H1 (cell line): Measurements from ENCODE around the gene CCDC106. TPM values are rescaled to one million over a fixed set of nuclear protein-coding genes. Genes with fewer than 3 reads are reported as not detected.

Experiments
- ATF3 ChIP-seq: IDR thresholded peaks from 2 replicates; pipeline ENCODE4 v1.6.1; 2011; ENCODE audit warnings: low read depth, mild to moderate bottlenecking, low read length; ENCODE audit not compliant: insufficient read depth
- TCF12 ChIP-seq: IDR thresholded peaks from 2 replicates; pipeline ENCODE4 v1.6.1; 2011; ENCODE audit warnings: low read depth, mild to moderate bottlenecking, low read length
- YY1 ChIP-seq: IDR thresholded peaks from 2 replicates; pipeline ENCODE4 v1.6.1; 2011; ENCODE audit warnings: low read depth, mild to moderate bottlenecking, low read length
- polyA plus RNA-seq, 7 experiments: library from polyadenylated mRNA; depleted of rRNA in 3 of 7; stranded (reverse) in 5 of 7; unstranded in 2 of 7; fragments of >200 nt in 5 of 7; fragments of 200-250 nt in 2 of 7; gene quantifications; 1 replicate in 5 of 7; 2 replicates in 1 of 7; 4 replicates in 1 of 7; pipeline versions ENCODE4 v1.2.1 to v1.2.3, GENCODE V29; 2011 to 2013; ENCODE audit warnings: missing spikeins in 2 of 7, mixed read lengths in 2 of 7
- total RNA-seq: library from RNA; stranded (reverse); fragmentation: NEBNext Ultra II Directional; extraction: Animal tissue kit (Norgen Biotek cat#: 25700); gene quantifications from 2 replicates; pipeline ENCODE4 v1.2.1, GENCODE V29; 2021
- TF ChIP-seq, protein P1 (sequence below), 3 experiments: IDR thresholded peaks; 1 replicate in 2 of 3; 2 replicates in 1 of 3; pipeline versions ENCODE4 v1.5.1 to v1.6.1; 2011; ENCODE audit warnings: low read length in 3 of 3, mild to moderate bottlenecking in 3 of 3, inconsistent platforms in 2 of 3, low read depth in 1 of 3, moderate library complexity in 1 of 3; ENCODE audit not compliant: insufficient read depth in 1 of 3; ENCODE audit errors: control extremely low read depth in 1 of 3

The CCDC106 gene
- total and polyA plus RNA-seq, 2 of the 8 experiments (the other 6 are each of a cell fraction or from before 2014, with no cell fraction given): 12.0 to 20.1 TPM

DNA sequence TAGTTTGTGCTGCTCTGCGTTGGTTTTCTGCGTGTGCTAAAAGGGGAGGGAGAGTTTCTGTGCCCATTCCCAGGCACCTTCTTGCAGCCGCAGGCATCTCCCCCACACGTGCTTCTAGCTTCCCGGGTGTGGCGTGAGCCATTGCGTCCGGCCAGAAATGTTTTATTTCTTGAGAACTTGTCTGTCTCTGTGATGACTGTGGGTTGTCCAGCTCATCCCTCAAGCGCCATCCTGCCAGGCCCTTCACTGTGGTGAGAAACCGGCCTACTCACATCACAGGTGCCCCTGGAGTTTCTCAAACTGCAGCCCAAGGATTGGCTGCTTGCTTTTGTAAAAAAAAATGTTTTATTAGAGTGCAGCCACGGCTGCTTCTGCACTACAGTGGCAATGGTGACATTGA lies 51.2 kb downstream of the CCDC106 start (continued):
- TF ChIP-seq ATF3 (no peak), TCF12 (no peak), YY1 (no peak)
- TF ChIP-seq, protein P1, sequence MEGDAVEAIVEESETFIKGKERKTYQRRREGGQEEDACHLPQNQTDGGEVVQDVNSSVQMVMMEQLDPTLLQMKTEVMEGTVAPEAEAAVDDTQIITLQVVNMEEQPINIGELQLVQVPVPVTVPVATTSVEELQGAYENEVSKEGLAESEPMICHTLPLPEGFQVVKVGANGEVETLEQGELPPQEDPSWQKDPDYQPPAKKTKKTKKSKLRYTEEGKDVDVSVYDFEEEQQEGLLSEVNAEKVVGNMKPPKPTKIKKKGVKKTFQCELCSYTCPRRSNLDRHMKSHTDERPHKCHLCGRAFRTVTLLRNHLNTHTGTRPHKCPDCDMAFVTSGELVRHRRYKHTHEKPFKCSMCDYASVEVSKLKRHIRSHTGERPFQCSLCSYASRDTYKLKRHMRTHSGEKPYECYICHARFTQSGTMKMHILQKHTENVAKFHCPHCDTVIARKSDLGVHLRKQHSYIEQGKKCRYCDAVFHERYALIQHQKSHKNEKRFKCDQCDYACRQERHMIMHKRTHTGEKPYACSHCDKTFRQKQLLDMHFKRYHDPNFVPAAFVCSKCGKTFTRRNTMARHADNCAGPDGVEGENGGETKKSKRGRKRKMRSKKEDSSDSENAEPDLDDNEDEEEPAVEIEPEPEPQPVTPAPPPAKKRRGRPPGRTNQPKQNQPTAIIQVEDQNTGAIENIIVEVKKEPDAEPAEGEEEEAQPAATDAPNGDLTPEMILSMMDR (IDR thresholded peaks at IDR 0.05; ENCODE audit: control extremely low read depth in 1 of 3, insufficient read depth in 1 of 3, low read depth in 1 of 3, low read length in 3 of 3): no peak
